Breast epithelium (tissue), 4 donors: ENCODE data around the gene SPTLC1. TPM values are rescaled to one million over a fixed set of nuclear protein-coding genes. Genes with fewer than 3 reads are reported as not detected.

Source experiments
- DNase-seq, 2 donors: peaks; one replicate each; pipeline ENCODE4 v3.0.0-alpha.2; 2019; ENCODE audit warnings: low spot score in 2 of 2
- H3K27ac ChIP-seq, 2 donors: fragments of 200-600 bp; sonication (generic) in 1 of 2; one replicate each; pipeline ENCODE4 v1.5.1; 2016 to 2019; ENCODE audit warnings: mild to moderate bottlenecking in 1 of 2
- H3K27me3 ChIP-seq, 2 donors: fragments of 200-600 bp; sonication (generic) in 1 of 2; one replicate each; pipeline versions ENCODE4 v1.5.1 to v1.6.0; 2017 to 2019; ENCODE audit warnings: control low read depth in 1 of 2, mild to moderate bottlenecking in 1 of 2
- H3K36me3 ChIP-seq: fragments of 200-600 bp; one replicate; pipeline ENCODE4 v1.5.1; 2019
- H3K4me1 ChIP-seq, 2 donors: fragments of 200-600 bp; sonication (generic); one replicate each; pipeline ENCODE4 v1.5.1; 2016 to 2019; ENCODE audit warnings: control low read depth in 1 of 2
- H3K4me3 ChIP-seq, 3 donors: fragments of 200-600 bp; sonication (generic); 1 replicate in 2 of 3; 2 replicates in 1 of 3; pipeline ENCODE4 v1.5.1; 2016 to 2019; ENCODE audit warnings: mild to moderate bottlenecking in 3 of 3, moderate library complexity in 2 of 3
- H3K9me3 ChIP-seq, 2 donors: fragments of 200-600 bp; sonication (generic) in 1 of 2; one replicate each; pipeline ENCODE4 v1.5.1; 2016 to 2019; ENCODE audit warnings: control low read depth in 1 of 2
- POLR2A ChIP-seq: fragments of 450-650 bp; IDR thresholded peaks from one replicate; pipeline ENCODE4 v1.6.1; 2016; ENCODE audit warnings: antibody characterized with exemption, mild to moderate bottlenecking, moderate library complexity
- POLR2AphosphoS5 ChIP-seq, 3 donors: sonication (generic); formaldehyde crosslinking; IDR thresholded peaks; one replicate each; pipeline ENCODE4 v1.6.1; 2017; ENCODE audit warnings: antibody characterized with exemption in 3 of 3
- intact Hi-C: fragments of 100-400 bp; cut with DNase I; formaldehyde crosslinking; loops from one replicate; pipeline ENCODE4 v1.15.1; 2023; ENCODE audit warnings: low total_unique reads
- total RNA-seq, 3 donors: library from RNA; depleted of rRNA; stranded (reverse); fragments of >200 nt; gene quantifications; one replicate each; pipeline ENCODE4 v1.1.0, GENCODE V29; 2016
- TF ChIP-seq, protein P1 (sequence below), 3 donors: fragments of 450-650 bp; IDR thresholded peaks; one replicate each; pipeline ENCODE4 v1.5.1; 2016 to 2017; ENCODE audit warnings: antibody characterized with exemption in 3 of 3, mild to moderate bottlenecking in 3 of 3, moderate library complexity in 3 of 3

SPTLC1 gene
- total RNA-seq, 3 donors from 2014 or later, result 89.8 to 109 (median 99.7) TPM

DNA sequence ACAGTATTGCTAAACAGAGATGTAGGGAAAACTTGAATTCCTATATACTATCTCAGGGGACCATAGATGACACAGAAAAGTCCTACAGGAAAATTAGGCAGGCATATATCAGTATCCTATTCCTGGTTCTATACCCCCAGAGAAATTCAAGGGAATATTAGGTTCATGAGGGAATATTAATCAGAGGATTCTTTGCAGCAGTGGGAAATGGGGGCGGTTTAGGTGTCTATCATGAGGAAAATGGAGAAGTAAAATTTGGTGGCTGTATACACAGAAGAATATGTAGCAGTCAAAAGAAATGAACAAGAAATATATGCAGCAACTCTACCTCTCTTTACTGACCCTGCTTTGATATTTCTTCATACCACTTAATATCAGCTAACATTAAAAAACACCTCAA lies 20.0 kb downstream of the SPTLC1 start:
- Histone ChIP-seq H3K4me1 (no peaks in the 10 kb centered on the region), H3K4me3 (no peak overlapping the region), H3K27me3 (no peaks in the 10 kb centered on the region), H3K27ac (no peak overlapping the region), H3K36me3 (no peaks in the 10 kb centered on the region), H3K9me3 (no peaks in the 10 kb centered on the region)
- no peak for TF ChIP-seq POLR2A
- no peak for DNase-seq
- intact Hi-C loops, result no loop called here

DNA sequence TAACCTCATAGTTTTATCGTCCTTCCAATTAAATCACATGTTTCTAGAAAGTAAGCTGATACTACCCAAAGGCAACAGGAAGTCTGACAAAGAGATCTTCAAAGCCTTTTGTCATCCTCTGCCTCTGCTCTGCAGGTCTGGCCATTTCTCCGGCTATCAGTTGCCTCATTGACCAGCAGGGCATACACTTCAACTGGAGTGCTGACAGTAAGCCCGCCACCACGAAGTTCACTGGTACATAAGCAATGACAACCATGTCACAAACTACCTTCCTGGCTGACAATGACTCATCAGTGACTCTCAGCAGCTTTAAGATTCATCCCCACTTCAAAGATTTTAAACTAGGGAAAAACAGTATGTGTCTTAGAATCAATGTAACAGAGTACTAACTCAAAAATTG lies 20.6 kb downstream of the SPTLC1 start:
- H3K4me1 ChIP-seq, result no peaks in the 10 kb centered on the region
- no peak for DNase-seq
- no peak for TF ChIP-seq POLR2AphosphoS5 (IDR thresholded peaks at IDR 0.05)
- TF ChIP-seq POLR2A, result no peak
- TF ChIP-seq, protein P1, sequence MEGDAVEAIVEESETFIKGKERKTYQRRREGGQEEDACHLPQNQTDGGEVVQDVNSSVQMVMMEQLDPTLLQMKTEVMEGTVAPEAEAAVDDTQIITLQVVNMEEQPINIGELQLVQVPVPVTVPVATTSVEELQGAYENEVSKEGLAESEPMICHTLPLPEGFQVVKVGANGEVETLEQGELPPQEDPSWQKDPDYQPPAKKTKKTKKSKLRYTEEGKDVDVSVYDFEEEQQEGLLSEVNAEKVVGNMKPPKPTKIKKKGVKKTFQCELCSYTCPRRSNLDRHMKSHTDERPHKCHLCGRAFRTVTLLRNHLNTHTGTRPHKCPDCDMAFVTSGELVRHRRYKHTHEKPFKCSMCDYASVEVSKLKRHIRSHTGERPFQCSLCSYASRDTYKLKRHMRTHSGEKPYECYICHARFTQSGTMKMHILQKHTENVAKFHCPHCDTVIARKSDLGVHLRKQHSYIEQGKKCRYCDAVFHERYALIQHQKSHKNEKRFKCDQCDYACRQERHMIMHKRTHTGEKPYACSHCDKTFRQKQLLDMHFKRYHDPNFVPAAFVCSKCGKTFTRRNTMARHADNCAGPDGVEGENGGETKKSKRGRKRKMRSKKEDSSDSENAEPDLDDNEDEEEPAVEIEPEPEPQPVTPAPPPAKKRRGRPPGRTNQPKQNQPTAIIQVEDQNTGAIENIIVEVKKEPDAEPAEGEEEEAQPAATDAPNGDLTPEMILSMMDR (IDR thresholded peaks at IDR 0.05), result no peak
- no peak overlapping the region for H3K4me3 ChIP-seq
- H3K36me3 ChIP-seq, result no peaks in the 10 kb centered on the region
- no peaks in the 10 kb centered on the region for H3K9me3 ChIP-seq
- H3K27me3 ChIP-seq, result no peaks in the 10 kb centered on the region
- intact Hi-C loops, result no loop called here
- no peak overlapping the region for H3K27ac ChIP-seq

DNA sequence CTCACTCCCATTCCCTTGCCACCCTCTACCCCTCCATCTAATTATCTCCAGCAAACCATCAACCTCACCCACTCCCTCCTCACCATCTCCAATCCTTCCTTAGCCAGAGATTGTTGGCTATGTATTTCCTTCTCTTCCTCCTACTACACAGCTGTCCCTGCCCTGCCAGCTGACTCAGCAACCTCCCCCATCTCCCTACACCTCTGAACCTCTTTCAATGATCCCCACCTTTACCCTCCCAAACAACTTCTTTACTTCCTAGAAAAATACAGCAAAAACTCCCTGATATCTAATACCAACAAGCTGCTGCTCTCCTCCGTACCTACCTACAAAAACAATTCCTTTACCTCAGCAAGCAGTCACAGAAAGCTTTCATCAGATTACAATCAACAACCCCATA lies 37.3 kb downstream of the SPTLC1 start:
- Histone ChIP-seq H3K27me3 (no peaks in the 10 kb centered on the region), H3K4me3 (no peak overlapping the region), H3K9me3 (no peaks in the 10 kb centered on the region), H3K27ac (no peak overlapping the region), H3K36me3 (peaks cover 9% of the 10 kb centered on the region), H3K4me1 (no peaks in the 10 kb centered on the region)
- TF ChIP-seq POLR2A, result no peak
- TF ChIP-seq, protein P1 (IDR thresholded peaks at IDR 0.05), result no peak
- no peak for TF ChIP-seq POLR2AphosphoS5 (IDR thresholded peaks at IDR 0.05)
- no peak for DNase-seq
- intact Hi-C loops, result no loop called here

DNA sequence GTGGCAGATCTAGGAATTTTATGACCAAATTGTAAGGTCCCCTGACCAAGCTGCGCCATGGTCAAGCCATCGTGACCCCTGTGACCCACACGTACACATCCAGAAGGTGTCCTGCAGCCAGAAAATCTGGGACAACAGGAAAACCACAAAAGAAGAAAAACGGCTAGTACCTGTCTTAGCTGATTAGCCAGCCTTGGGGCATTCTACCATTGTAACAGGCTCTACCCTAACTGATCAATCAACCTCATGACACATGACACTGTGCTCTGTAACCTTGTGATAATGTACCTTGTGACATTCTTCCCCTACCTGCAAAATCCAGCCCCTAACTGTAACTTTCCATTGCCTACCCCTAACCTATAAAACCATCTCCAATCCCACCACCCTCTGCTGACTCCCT lies 43.6 kb downstream of the SPTLC1 start:
- Histone ChIP-seq H3K27ac (no peak overlapping the region), H3K4me1 (no peaks in the 10 kb centered on the region), H3K27me3 (no peaks in the 10 kb centered on the region), H3K36me3 (no peaks in the 10 kb centered on the region), H3K4me3 (no peak overlapping the region), H3K9me3 (no peaks in the 10 kb centered on the region)
- TF ChIP-seq POLR2A, result no peak
- no peak for TF ChIP-seq POLR2AphosphoS5 (IDR thresholded peaks at IDR 0.05)
- TF ChIP-seq, protein P1 (IDR thresholded peaks at IDR 0.05), result no peak
- no peak for DNase-seq
- intact Hi-C loops, result no loop called here

DNA sequence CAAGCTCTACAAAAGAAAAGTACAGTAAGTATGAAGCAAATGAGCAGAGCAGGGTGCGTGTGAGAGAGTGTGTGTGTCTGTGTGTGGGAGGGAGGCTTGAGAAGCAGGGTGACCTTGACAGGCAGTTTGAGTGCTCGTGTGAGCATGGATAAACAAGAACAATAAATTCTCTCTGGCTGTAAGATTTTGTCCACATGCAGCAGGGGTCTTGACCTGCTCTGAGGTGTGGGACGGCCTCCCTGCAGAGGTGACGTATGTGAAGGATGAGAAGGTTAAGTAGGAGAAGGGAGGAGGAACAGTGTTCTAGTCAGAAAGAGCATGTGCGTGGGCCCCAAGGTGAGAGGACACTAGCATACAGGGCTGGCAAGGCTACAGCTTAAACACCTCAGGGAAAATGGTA lies 49.0 kb downstream of the SPTLC1 start:
- Histone ChIP-seq H3K4me1 (no peaks in the 10 kb centered on the region), H3K9me3 (peaks cover 16 to 32% of the 10 kb centered on the region in 2 donors), H3K4me3 (no peak overlapping the region), H3K36me3 (peaks cover 8% of the 10 kb centered on the region), H3K27ac (no peak overlapping the region), H3K27me3 (no peaks in the 10 kb centered on the region)
- no peak for DNase-seq
- intact Hi-C loops, result no loop called here
- TF ChIP-seq, protein P1 (IDR thresholded peaks at IDR 0.05), result no peak
- no peak for TF ChIP-seq POLR2A

DNA sequence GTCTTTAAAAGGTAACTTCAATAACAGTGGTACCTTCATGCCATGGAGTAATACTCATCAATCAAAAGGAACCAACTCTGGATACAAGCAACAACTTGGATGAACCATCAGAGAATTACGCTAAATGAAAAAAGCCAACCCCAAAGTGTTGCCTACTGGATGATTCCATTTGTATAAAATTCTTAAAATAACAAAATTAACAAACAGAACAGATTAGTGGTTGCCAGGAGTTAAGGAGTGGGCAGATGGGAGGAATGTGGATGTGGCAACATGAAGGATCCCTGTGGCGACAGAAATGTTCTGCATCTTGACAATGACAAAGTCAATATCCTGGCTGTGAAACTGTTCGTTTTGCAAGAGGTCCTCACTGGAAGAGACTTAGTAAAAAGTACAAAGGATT lies 50.5 kb downstream of the SPTLC1 start:
- H3K4me1 ChIP-seq, result no peaks in the 10 kb centered on the region
- DNase-seq, result no peak
- H3K27me3 ChIP-seq, result no peaks in the 10 kb centered on the region
- no peak overlapping the region for H3K4me3 ChIP-seq
- TF ChIP-seq POLR2A, result no peak
- TF ChIP-seq, protein P1 (IDR thresholded peaks at IDR 0.05), result no peak
- H3K27ac ChIP-seq, result no peak overlapping the region
- peaks cover 22 to 39% of the 10 kb centered on the region in 2 donors for H3K9me3 ChIP-seq
- intact Hi-C loops, result no loop called here
- H3K36me3 ChIP-seq, result peaks cover 8% of the 10 kb centered on the region
